HAP-1 (cell line): ENCODE data around the gene IL18RAP.

Source experiments
- DNase-seq, 2 experiments: peaks; one replicate each; pipeline ENCODE4 v3.0.0-alpha.2; 2016 to 2020; ENCODE audit warnings: low spot score in 2 of 2
- H3K27me3 ChIP-seq: fragments of 250-450 bp; sonication (Bioruptor Pico); 2 replicates; pipeline ENCODE4 v1.5.1; 2020; ENCODE audit warnings: low read depth, mild to moderate bottlenecking, moderate library complexity
- H3K36me3 ChIP-seq: fragments of 250-450 bp; sonication (Bioruptor Pico); replicated peaks from 2 replicates; pipeline ENCODE4 v1.5.1; 2020; ENCODE audit warnings: mild to moderate bottlenecking
- H3K4me1 ChIP-seq: fragments of 250-450 bp; sonication (Bioruptor Pico); 2 replicates; pipeline ENCODE4 v1.5.1; 2020; ENCODE audit warnings: mild to moderate bottlenecking
- H3K4me3 ChIP-seq: fragments of 250-450 bp; sonication (Bioruptor Pico); 2 replicates; pipeline ENCODE4 v1.5.1; 2020; ENCODE audit warnings: mild to moderate bottlenecking, moderate library complexity
- H3K9me3 ChIP-seq: fragments of 250-450 bp; sonication (Bioruptor Pico); 2 replicates; pipeline ENCODE4 v1.5.1; 2020; ENCODE audit warnings: mild to moderate bottlenecking, moderate library complexity
- in situ Hi-C: fragments of 300-500 bp; cut with MboI; formaldehyde crosslinking; loops from 3 replicates; pipeline ENCODE4 v1.14.3; 2020; ENCODE audit warnings: low sequenced_read_pairs, inconsistent platforms, mixed read lengths

The IL18RAP gene

DNA sequence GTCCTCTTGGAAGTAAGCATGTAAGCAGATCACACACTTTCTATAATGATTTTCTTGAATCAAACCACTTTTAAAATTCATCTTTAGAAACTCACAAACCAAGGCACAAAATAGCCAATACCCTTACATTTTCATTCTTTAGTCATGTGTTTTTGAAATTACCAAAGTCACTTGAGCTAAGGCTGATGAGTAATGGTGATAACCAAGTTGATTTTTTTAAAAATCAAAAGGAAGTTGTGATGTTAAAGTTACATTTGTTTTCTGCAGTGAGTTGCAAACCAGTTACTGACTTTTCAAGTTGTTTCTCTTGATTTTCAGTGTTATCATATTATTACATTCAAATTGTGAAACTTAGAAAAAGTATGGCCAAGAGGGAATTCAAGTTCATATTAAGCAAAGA is 21.5 kb upstream of the IL18RAP start:
- Histone ChIP-seq H3K4me3 (no peak overlapping the region), H3K27me3 (no peaks in the 10 kb centered on the region), H3K4me1 (no peaks in the 10 kb centered on the region), H3K9me3 (no peaks in the 10 kb centered on the region), H3K36me3 (no peaks in the 10 kb centered on the region)
- in situ Hi-C loops: no loop called here
- no peak for DNase-seq

GRCh38 chr2:102401865-102402264 is 21.1 kb upstream of the IL18RAP start:
- no peak for DNase-seq

DNA sequence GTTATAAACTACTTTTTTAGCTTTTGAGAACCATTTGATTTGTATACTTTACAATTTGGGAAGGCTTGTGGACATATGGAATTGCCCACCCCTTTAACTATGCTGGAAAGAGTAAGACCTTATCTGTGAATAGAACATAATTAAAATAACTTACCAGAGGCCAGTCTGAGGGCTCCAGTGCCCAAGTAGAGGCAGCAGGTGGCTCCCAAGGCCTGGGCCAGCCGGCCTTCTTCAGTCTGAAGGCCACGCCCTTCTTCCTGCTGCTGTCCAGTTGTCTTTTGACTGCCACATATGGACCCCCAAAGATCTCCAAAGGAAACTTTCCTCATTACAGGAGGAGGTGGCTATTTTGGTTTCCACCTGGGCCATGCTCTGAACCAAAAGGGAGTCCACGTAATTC is 12.0 kb upstream of the IL18RAP start:
- Histone ChIP-seq H3K4me1 (no peaks in the 10 kb centered on the region), H3K27me3 (no peaks in the 10 kb centered on the region), H3K9me3 (no peaks in the 10 kb centered on the region), H3K36me3 (no peaks in the 10 kb centered on the region), H3K4me3 (no peak overlapping the region)
- in situ Hi-C loops: no loop called here
- no peak for DNase-seq

More at GRCh38 chr2:102401865-102402264, 21.1 kb upstream of the IL18RAP start:
- in situ Hi-C loops: no loop called here
- Histone ChIP-seq H3K4me3 (no peak overlapping the region), H3K27me3 (no peaks in the 10 kb centered on the region), H3K9me3 (no peaks in the 10 kb centered on the region), H3K36me3 (no peaks in the 10 kb centered on the region), H3K4me1 (no peaks in the 10 kb centered on the region)

DNA sequence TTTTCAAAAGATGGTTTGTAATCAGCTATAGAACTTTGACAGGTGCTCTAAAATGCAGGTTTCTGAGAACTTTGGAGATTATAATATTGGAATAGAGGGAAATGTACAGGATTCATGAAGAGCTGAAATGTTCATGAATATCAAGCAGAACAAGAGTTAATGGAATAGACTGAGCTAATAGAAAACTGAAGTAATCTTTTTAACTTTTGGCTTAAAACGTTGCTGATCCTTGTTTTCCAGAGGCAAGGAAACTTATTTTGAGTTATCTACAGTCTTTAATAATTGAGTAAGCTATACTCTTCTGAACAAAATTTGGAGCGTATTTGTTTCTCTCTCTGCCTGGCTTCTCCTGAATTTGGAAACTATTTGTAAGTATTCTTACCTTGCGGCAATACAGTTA is 10.8 kb upstream of the IL18RAP start:
- no peak for DNase-seq
- Histone ChIP-seq H3K27me3 (no peaks in the 10 kb centered on the region), H3K4me3 (no peak overlapping the region), H3K4me1 (no peaks in the 10 kb centered on the region), H3K9me3 (no peaks in the 10 kb centered on the region), H3K36me3 (no peaks in the 10 kb centered on the region)
- in situ Hi-C loops: no loop called here

- H3K9me3 ChIP-seq: no peaks in the 10 kb centered on the region
- no peaks in the 10 kb centered on the region for H3K27me3 ChIP-seq
- DNase-seq: no peak
- no peaks in the 10 kb centered on the region for H3K36me3 ChIP-seq
- no peak overlapping the region for H3K4me3 ChIP-seq
- no peaks in the 10 kb centered on the region for H3K4me1 ChIP-seq
- in situ Hi-C loops: no loop called here
Measured at GRCh38 chr2:102417946-102418345, 5.0 kb upstream of the IL18RAP start.

GRCh38 chr2:102418421-102418961 is 4.5 kb upstream of the IL18RAP start:
- in situ Hi-C loops: no loop called here
- H3K4me3 ChIP-seq: no peak overlapping the region
- no peaks in the 10 kb centered on the region for H3K36me3 ChIP-seq
- H3K27me3 ChIP-seq: no peaks in the 10 kb centered on the region
- H3K9me3 ChIP-seq: no peaks in the 10 kb centered on the region
- no peak for DNase-seq
- H3K4me1 ChIP-seq: no peaks in the 10 kb centered on the region

DNA sequence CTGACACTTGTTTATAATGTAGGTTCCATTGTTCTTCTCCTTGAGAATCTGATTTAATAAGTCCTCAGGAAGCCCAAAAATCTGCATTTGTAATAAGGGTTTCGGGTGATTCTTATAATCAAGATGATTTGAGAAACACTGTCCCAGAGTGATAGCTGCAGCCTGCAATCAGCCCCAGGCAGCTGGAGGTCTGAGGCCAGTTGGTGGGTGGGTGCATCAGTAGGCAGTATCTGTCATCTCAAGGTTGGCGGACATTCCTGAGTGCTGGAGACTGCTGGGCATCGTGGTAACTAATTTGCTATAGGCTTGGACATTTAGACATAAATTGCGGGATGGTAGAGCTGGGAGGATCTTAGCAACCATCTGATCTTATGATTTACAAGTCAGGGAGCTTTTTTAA is 2.7 kb upstream of the IL18RAP start:
- Histone ChIP-seq H3K4me3 (no peak overlapping the region), H3K9me3 (no peaks in the 10 kb centered on the region), H3K27me3 (no peaks in the 10 kb centered on the region), H3K36me3 (no peaks in the 10 kb centered on the region), H3K4me1 (no peaks in the 10 kb centered on the region)
- in situ Hi-C loops: no loop called here
- DNase-seq: no peak

DNA sequence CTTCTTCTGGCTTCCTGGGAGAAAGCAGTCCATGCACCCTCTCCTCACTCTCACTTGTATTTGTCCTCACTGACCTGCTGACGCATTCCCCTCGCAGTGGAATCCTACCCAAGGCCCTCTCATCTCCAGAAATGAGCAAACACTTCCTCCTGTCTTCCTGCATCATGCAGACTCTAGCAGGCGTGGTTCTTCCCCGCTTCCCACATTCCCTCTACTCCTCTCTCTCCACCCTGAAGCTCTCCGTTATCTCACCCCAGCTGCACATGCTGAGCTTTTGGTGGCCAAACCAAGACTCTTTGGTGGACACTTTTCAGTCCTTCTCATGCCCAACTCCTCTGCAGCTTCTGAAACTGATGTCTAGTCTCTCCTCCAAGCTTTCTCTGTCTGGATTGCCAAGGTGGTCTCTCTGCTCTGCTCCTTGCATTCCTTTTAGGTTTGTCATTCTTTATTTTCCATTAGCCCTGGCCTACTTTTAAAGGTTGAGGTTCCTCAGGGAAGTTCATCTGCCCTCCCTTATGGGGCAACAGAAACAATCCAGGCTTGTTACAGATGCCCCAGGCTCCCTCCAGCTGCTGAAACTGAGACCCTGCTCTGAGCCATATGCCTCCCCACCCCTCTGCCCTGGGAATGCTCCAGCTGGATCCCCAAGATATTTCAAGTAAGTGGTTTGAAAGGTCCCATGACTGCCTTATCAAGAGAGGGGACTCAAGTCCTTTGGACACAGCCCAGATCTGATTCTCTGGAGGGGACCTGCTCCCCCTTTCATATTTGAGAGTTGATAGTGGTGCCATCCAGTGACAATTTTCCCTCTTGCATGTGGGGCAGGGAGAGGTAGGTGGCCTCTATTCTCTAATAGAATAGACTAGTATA is 835 bp upstream of the IL18RAP start:
- Histone ChIP-seq H3K4me3 (no peak overlapping the region), H3K27me3 (no peaks in the 10 kb centered on the region), H3K36me3 (no peaks in the 10 kb centered on the region), H3K4me1 (no peaks in the 10 kb centered on the region), H3K9me3 (no peaks in the 10 kb centered on the region)
- in situ Hi-C loops: no loop called here
- no peak for DNase-seq

GRCh38 chr2:102423368-102423767 is 408 bp downstream of the IL18RAP start:
- no peaks in the 10 kb centered on the region for H3K4me1 ChIP-seq
- in situ Hi-C loops: no loop called here
- no peaks in the 10 kb centered on the region for H3K27me3 ChIP-seq
- H3K4me3 ChIP-seq: no peak overlapping the region
- no peak for DNase-seq
- no peaks in the 10 kb centered on the region for H3K9me3 ChIP-seq
- no peaks in the 10 kb centered on the region for H3K36me3 ChIP-seq

DNA sequence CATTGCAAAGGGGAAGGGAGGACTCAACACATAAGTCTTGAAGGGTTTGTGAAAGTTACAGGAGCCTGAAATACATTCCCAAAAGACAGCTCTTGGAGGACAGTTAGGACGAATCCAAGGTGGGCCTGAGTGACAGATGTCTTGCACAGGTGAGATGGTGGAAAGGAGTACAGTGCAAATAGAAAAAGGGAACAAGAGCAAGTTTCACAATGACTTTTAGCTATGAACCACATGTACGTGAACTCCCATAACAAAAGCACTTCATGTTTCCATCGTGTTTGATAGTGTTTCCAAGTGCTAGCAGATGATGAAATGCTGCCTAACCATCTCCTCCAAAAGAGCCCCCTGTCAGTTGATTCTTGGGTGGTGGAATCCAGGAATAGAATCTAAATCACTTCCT is 1.8 kb downstream of the IL18RAP start:
- no peaks in the 10 kb centered on the region for H3K36me3 ChIP-seq
- no peak overlapping the region for H3K4me3 ChIP-seq
- in situ Hi-C loops: loop anchor here (25.0 kb wide), 1 partner anchor 412 kb away; no protein-coding TSS in a partner anchor
- DNase-seq: no peak
- H3K27me3 ChIP-seq: no peaks in the 10 kb centered on the region
- no peaks in the 10 kb centered on the region for H3K4me1 ChIP-seq
- no peaks in the 10 kb centered on the region for H3K9me3 ChIP-seq

GRCh38 chr2:102425441-102426132 is 2.6 kb downstream of the IL18RAP start:
- DNase-seq: no peak
- Histone ChIP-seq H3K4me3 (no peak overlapping the region), H3K4me1 (no peaks in the 10 kb centered on the region), H3K36me3 (no peaks in the 10 kb centered on the region), H3K27me3 (no peaks in the 10 kb centered on the region), H3K9me3 (no peaks in the 10 kb centered on the region)
- in situ Hi-C loops: loop anchor here (25.0 kb wide), 1 partner anchor 413 kb away; no protein-coding TSS in a partner anchor

DNA sequence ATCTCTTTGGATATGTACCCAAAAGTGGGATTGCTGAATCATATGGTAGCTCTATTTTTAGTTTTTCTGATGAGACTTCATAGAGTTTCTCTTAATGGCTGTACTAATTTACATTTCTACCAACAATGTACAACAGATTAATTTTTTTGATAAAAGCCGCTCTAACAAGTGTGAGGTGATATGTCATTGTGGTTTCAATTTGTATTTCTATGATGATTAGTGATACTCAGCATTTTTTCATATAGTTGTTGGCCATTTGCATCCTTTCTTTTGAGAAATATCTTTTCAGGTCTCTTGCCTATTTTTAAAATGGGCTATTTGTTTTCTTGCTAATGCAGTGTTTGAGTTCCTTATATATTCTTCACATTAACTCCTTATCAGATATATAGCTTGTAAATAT is 4.3 kb downstream of the IL18RAP start:
- no peak for DNase-seq
- H3K27me3 ChIP-seq: no peaks in the 10 kb centered on the region
- H3K4me3 ChIP-seq: no peak overlapping the region
- no peaks in the 10 kb centered on the region for H3K4me1 ChIP-seq
- H3K9me3 ChIP-seq: no peaks in the 10 kb centered on the region
- in situ Hi-C loops: loop anchor here (25.0 kb wide), 1 partner anchor 415 kb away; no protein-coding TSS in a partner anchor
- H3K36me3 ChIP-seq: no peaks in the 10 kb centered on the region

GRCh38 chr2:102428573-102428972 is 5.6 kb downstream of the IL18RAP start:
- in situ Hi-C loops: loop anchor here (25.0 kb wide), 1 partner anchor 416 kb away; no protein-coding TSS in a partner anchor
- no peaks in the 10 kb centered on the region for H3K4me1 ChIP-seq
- no peak overlapping the region for H3K4me3 ChIP-seq
- no peaks in the 10 kb centered on the region for H3K27me3 ChIP-seq
- H3K9me3 ChIP-seq: no peaks in the 10 kb centered on the region
- no peaks in the 10 kb centered on the region for H3K36me3 ChIP-seq
- DNase-seq: no peak

DNA sequence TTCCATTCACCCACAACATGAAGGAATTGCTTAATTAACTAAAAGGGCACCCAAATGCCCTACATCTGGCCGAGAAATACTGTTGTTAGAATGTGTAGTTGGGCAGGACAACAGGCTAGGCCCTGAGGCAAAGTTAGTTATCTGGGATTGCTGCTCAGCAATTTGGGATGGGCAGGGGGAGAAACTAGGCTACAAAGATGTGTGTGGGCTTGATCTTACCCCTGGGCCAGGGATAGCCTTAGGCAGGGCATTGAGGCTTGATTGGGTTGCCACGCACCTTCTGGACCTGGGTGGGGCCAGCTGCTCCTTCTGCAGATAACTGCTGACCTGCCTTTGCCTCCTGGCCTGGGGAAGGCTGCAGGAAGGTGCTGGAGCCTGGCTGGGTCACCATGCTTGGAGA is 9.4 kb downstream of the IL18RAP start:
- no peaks in the 10 kb centered on the region for H3K4me1 ChIP-seq
- H3K9me3 ChIP-seq: no peaks in the 10 kb centered on the region
- in situ Hi-C loops: loop anchor here (25.0 kb wide), 1 partner anchor 420 kb away; no protein-coding TSS in a partner anchor
- DNase-seq: no peak
- H3K4me3 ChIP-seq: no peak overlapping the region
- no peaks in the 10 kb centered on the region for H3K36me3 ChIP-seq
- no peaks in the 10 kb centered on the region for H3K27me3 ChIP-seq
